Fibroblast of lung (primary cell): ENCODE results near the gene MYCL. TPM values are rescaled to one million over a fixed set of nuclear protein-coding genes. Genes with fewer than 3 reads are reported as not detected.

Experiments used
- DNase-seq, 2 donors: peaks; one replicate each; pipeline versions ENCODE4 v3.0.0 to v3.0.0-alpha.2; 2010; ENCODE audit warnings: low read depth in 2 of 2
- H2AFZ ChIP-seq: 2 replicates; pipeline ENCODE4 v1.5.1; 2012; ENCODE audit warnings: low read length, control low read depth, inconsistent platforms
- H3K27ac ChIP-seq: 2 replicates; pipeline ENCODE4 v1.5.1; 2011; ENCODE audit warnings: low read length, control low read depth; ENCODE audit not compliant: insufficient read depth
- H3K27me3 ChIP-seq: 2 replicates; pipeline ENCODE4 v1.5.1; 2011; ENCODE audit warnings: mild to moderate bottlenecking, low read length; ENCODE audit not compliant: control insufficient read depth, insufficient read depth
- H3K36me3 ChIP-seq: 2 replicates; pipeline ENCODE4 v1.5.1; 2011; ENCODE audit warnings: low read length; ENCODE audit not compliant: control insufficient read depth, insufficient read depth
- H3K4me1 ChIP-seq: 2 replicates; pipeline ENCODE4 v1.5.1; 2011; ENCODE audit warnings: low read length; ENCODE audit not compliant: control insufficient read depth, insufficient read depth; ENCODE audit errors: extremely low read depth
- H3K4me2 ChIP-seq: 2 replicates; pipeline ENCODE4 v1.5.1; 2011; ENCODE audit warnings: low read length, control low read depth; ENCODE audit not compliant: insufficient read depth; ENCODE audit errors: extremely low read depth
- H3K4me3 ChIP-seq, 4 experiments: fragments of 200-600 bp in 1 of 4; sonication (generic) in 1 of 4; replicated peaks in 1 of 4; 2 replicates each; pipeline ENCODE4 v1.5.1; 2011 to 2016; ENCODE audit warnings: low read length in 4 of 4, low read depth in 3 of 4, mild to moderate bottlenecking in 3 of 4, control low read depth in 2 of 4, inconsistent platforms in 1 of 4, mixed read lengths in 1 of 4; ENCODE audit not compliant: insufficient read depth in 1 of 4; ENCODE audit errors: control extremely low read depth in 1 of 4
- H3K79me2 ChIP-seq: 2 replicates; pipeline ENCODE4 v1.5.1; 2012; ENCODE audit warnings: mild to moderate bottlenecking, low read length, inconsistent platforms; ENCODE audit not compliant: control insufficient read depth, insufficient read depth
- H3K9ac ChIP-seq: 2 replicates; pipeline ENCODE4 v1.5.1; 2011; ENCODE audit warnings: mild to moderate bottlenecking, low read length, control low read depth; ENCODE audit not compliant: insufficient read depth
- H3K9me3 ChIP-seq: 2 replicates; pipeline ENCODE4 v1.5.1; 2012; ENCODE audit warnings: low read depth, low read length; ENCODE audit not compliant: control insufficient read depth, insufficient read depth
- H4K20me1 ChIP-seq: 2 replicates; pipeline ENCODE4 v1.5.1; 2011; ENCODE audit warnings: low read length; ENCODE audit not compliant: control insufficient read depth, insufficient read depth; ENCODE audit errors: extremely low read depth
- CTCF ChIP-seq, 2 donors: IDR thresholded peaks in 1 of 2; conservative IDR thresholded peaks in 1 of 2; 1 replicate in 1 of 2; 2 replicates in 1 of 2; pipeline ENCODE4 v1.5.1; 2011 to 2012; ENCODE audit warnings: low read length in 2 of 2, control low read depth in 1 of 2, inconsistent platforms in 1 of 2, low read depth in 1 of 2, mild to moderate bottlenecking in 1 of 2
- EZH2 ChIP-seq: IDR thresholded peaks from 2 replicates; pipeline ENCODE4 v1.5.1; 2012; ENCODE audit warnings: low read length, control low read depth, mild to moderate bottlenecking; ENCODE audit errors: missing control alignments
- polyA plus RNA-seq, 2 donors: library from polyadenylated mRNA; depleted of rRNA in 1 of 2; stranded (reverse) in 1 of 2; unstranded in 1 of 2; fragments of >200 nt; gene quantifications; 2 replicates each; pipeline ENCODE4 v1.2.1, GENCODE V29; 2011 to 2012; ENCODE audit warnings: missing spikeins in 1 of 2
- total RNA-seq: library from RNA; depleted of rRNA; stranded (reverse); fragments of >200 nt; gene quantifications from 2 replicates; pipeline ENCODE4 v1.2.1, GENCODE V29; 2014

The MYCL gene
- total and polyA plus RNA-seq, 2 donors (not counting 1 experiment from before 2014, with no cell fraction given) = under 0.01 to 0.09 TPM

DNA sequence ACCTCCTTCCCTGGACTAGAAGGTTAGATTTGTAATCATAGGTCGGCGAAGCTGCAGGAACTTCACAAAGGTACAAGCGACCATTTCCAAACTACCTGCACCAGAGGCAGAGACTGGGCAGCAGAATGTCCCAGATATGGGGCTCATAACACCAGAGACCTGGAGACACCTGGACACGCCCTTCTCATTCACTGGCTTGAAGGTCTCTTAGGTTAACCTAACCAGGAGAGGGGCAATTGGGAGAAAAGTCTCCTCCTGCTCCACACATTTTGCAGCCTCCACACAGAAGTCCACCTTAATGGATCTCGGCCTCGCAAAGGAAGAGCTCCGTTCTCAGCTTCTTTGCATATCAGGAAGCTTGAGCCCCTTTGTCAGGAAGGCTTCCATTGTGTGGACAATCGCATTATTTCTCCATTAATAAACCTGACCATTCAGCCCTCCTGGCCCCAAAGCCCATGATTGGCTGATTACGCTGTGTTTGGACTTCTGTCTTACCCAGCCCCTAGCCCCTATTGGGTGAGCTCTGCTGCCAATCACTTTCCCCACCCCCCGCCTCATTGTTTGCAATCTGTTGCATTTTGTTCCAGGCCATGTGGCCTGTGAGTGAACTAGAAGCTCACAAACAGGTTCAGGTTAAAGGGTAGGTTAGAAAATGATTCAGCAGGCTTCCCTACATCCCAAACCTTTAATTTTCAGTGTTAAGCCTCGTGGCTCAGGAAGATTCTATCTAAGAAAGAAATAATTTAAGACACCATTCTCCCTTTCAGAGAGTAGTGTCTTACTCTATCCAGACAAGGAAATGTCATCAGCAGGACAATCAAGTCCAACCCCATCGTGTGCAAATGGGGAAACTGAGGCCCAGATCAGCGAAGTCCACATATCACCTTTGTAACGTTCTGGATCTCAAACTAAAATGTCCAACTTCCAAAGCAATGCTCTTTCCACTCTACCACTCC, 2.8 kb downstream of the MYCL start:
- DNase-seq = peak; percentile 66 to 79
- Histone ChIP-seq H3K9me3 (no peaks in the 10 kb centered on the region), H3K27ac (no peak overlapping the region), H2AFZ (no peak overlapping the region), H3K4me2 (no peak overlapping the region), H3K4me1 (no peaks in the 10 kb centered on the region), H3K79me2 (no peaks in the 10 kb centered on the region), H3K4me3 (no peak overlapping the region), H4K20me1 (no peaks in the 10 kb centered on the region), H3K27me3 (peaks cover 44% of the 10 kb centered on the region), H3K36me3 (no peaks in the 10 kb centered on the region), H3K9ac (no peak overlapping the region)
- TF ChIP-seq EZH2 (no peak), CTCF (conservative IDR thresholded peaks at IDR 0.05 in 1 of 2, IDR thresholded peaks at IDR 0.05 in 1 of 2; ENCODE audit: low read depth in 1 of 2, low read length in 2 of 2) (no peak)

GRCh38 chr1:39898191-39898590, 3.5 kb downstream of the MYCL start:
- Histone ChIP-seq H3K4me2 (no peak overlapping the region), H3K9me3 (no peaks in the 10 kb centered on the region), H3K27ac (no peak overlapping the region), H3K27me3 (peaks cover 43% of the 10 kb centered on the region), H3K9ac (no peak overlapping the region), H3K4me3 (no peak overlapping the region), H2AFZ (no peak overlapping the region), H4K20me1 (no peaks in the 10 kb centered on the region), H3K79me2 (no peaks in the 10 kb centered on the region), H3K36me3 (no peaks in the 10 kb centered on the region), H3K4me1 (no peaks in the 10 kb centered on the region)
- TF ChIP-seq EZH2 = no peak
- no peak for TF ChIP-seq CTCF (conservative IDR thresholded peaks at IDR 0.05 in 1 of 2, IDR thresholded peaks at IDR 0.05 in 1 of 2; ENCODE audit: low read depth in 1 of 2, low read length in 2 of 2)
- DNase-seq = no peak

- Histone ChIP-seq H4K20me1 (no peaks in the 10 kb centered on the region), H3K27ac (no peak overlapping the region), H3K4me1 (no peaks in the 10 kb centered on the region), H3K79me2 (no peaks in the 10 kb centered on the region), H3K9me3 (no peaks in the 10 kb centered on the region), H3K4me3 (no peak overlapping the region), H3K36me3 (no peaks in the 10 kb centered on the region), H3K4me2 (no peak overlapping the region), H3K9ac (no peak overlapping the region), H2AFZ (no peak overlapping the region), H3K27me3 (peaks cover 36% of the 10 kb centered on the region)
- TF ChIP-seq CTCF (conservative IDR thresholded peaks at IDR 0.05 in 1 of 2, IDR thresholded peaks at IDR 0.05 in 1 of 2; ENCODE audit: low read depth in 1 of 2, low read length in 2 of 2) = no peak
- TF ChIP-seq EZH2 = no peak
- DNase-seq = peak; percentile 42 to 85
Measured at GRCh38 chr1:39896909-39897685, 4.6 kb downstream of the MYCL start.
